GM11168 (cell line): ENCODE data around the gene ZFYVE27.

Experiments used
- in situ Hi-C: fragments of 300-500 bp; cut with MboI; formaldehyde crosslinking; loops from one replicate; pipeline ENCODE4 v1.12.0; 2022; ENCODE audit warnings: low sequenced_read_pairs; ENCODE audit not compliant: unreplicated experiment

Gene ZFYVE27

DNA sequence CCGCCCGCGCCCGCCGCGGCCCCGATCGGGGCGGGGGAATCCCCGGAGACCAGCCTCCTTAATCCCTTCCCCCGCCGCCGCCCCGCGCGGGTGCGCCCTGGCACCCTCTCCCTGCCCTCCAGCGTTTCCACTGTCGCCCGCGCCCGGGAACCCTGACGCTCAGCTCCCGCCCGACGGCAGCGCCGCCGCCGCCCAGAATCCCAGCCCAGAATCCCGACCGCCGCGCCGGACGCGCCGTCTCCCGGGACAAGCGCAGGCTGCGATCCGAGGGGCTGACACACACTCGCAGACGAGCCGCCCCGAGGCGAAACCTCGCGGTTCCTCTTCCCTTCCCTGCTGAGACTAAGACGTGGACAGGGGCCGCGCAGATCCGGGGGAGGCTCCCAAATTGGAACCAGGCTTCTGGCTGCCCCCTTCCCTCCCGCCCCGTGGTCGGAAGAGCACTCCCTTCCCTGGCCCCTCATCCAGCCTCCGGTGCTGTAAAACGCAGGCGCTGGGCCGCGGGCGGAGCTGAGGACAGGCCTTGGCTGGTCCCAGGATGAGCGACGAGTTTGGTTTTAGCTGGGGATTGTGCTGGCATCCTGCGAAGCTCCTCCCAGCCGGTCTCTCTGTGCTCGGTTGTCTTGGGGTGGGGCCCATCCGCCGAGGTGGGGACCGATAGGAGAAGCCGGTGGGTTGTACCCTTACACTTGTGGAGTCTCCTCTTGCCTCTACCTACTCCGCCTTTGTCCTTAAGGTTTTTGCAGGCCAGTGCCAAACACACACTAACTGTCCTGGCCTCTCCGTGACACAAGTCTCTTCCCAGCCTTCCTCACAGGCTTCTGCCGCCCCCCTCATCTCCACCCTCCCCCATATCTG is 22.3 kb upstream of the ZFYVE27 start:
- in situ Hi-C loops: no loop called here

- in situ Hi-C loops: no loop called here
Measured at GRCh38 chr10:97715259-97715874, 21.6 kb upstream of the ZFYVE27 start.

DNA sequence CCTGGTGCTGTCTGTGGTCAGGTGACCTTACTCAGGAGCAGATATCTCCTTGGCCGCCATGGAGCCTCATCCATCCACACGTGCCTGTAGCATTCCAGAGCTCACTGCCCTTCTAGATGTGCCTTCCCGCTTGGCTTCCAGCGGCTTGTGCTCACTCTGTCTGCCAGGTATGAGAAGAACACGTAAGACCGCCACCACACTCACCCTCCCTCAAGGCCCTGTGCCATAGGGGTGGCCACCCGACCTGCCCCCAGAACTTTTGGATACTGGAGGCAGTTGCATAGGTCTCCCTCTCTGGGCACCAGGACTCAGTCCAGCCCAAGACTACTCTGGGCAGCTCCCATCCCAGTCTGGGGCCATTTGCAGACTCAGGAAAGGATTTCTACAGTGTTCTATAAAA is 19.3 kb upstream of the ZFYVE27 start:
- in situ Hi-C loops: no loop called here

DNA sequence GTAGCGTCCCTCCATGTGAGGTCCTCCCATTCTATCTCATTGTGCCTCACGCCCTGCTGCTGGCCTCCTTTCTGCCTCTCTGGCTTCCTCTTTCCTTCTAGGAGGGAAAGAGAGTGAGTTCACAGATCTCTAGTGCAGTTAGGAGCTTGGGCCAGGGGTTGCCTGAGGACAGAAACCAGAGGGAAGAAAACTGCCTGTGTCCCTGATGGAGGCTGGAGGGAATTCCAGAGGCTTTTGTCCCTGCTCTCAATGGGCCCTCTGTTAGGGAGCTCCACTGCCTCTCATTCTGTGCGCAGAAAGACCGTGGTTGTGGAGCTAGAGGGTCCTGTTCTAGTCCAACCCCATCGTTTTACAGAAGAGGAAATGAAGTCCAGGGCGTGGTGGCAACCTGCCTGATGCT is 18.8 kb upstream of the ZFYVE27 start:
- in situ Hi-C loops: no loop called here

GRCh38 chr10:97718659-97719142 is 18.2 kb upstream of the ZFYVE27 start:
- in situ Hi-C loops: no loop called here

GRCh38 chr10:97719602-97720001 is 17.3 kb upstream of the ZFYVE27 start:
- in situ Hi-C loops: no loop called here

GRCh38 chr10:97721871-97722780 is 14.8 kb upstream of the ZFYVE27 start:
- in situ Hi-C loops: no loop called here

- in situ Hi-C loops: no loop called here
Measured at GRCh38 chr10:97723001-97723400, 13.9 kb upstream of the ZFYVE27 start.

GRCh38 chr10:97724341-97724941 is 12.5 kb upstream of the ZFYVE27 start:
- in situ Hi-C loops: no loop called here

- in situ Hi-C loops: no loop called here
Measured at GRCh38 chr10:97726636-97727178, 10.2 kb upstream of the ZFYVE27 start.

- in situ Hi-C loops: no loop called here
Measured at GRCh38 chr10:97729014-97729413, 7.9 kb upstream of the ZFYVE27 start.

DNA sequence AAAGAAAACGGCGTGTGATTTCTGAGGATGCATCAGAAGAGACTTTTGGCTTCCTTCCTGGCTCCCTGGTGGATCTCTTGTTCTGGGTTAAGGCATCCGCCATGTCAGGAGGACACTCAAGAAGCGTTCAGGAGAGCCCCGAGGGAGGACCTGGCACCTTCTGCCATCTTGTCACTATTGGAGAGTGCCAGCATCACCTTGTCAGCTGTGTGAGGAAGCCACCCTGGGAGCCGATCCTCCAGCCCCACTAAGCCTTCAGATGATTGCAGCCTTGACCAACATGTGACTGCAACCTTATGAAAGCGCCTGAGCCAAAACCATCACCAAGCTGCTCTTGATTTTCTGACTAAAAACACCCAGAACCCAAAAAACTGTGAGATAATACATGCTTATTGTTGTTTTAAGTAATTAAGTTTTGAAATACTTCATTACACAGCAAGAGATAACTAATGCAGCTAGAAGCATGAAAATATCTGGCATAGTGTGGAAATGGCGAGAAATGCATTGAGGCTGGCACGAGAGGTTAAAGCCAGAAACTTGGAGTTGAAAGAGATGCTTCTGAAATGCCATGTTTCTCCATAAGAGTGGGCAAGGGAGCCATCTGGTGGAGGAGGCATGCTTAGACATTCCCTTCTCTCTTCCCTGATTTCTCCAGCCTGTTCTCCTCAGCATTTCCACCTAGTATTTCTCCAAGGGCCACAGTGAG is 5.4 kb upstream of the ZFYVE27 start:
- in situ Hi-C loops: no loop called here

DNA sequence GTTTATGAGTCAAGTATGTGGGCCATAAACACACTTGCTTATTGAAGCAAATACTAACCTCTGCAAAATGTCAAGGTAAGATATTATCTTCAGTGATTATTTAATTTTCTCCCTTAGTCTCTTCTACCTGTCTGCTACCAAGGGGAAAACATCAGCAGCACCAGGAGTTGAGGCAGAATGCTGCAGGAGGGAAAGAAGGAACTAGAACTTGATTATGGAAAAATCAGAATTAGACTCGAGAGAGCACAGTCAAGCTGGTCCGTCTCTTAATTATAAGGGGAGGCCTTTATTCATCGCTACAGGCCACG is 4.9 kb upstream of the ZFYVE27 start:
- in situ Hi-C loops: no loop called here

GRCh38 chr10:97733256-97733655 is 3.7 kb upstream of the ZFYVE27 start:
- in situ Hi-C loops: no loop called here

GRCh38 chr10:97734021-97734420 is 2.9 kb upstream of the ZFYVE27 start:
- in situ Hi-C loops: no loop called here

DNA sequence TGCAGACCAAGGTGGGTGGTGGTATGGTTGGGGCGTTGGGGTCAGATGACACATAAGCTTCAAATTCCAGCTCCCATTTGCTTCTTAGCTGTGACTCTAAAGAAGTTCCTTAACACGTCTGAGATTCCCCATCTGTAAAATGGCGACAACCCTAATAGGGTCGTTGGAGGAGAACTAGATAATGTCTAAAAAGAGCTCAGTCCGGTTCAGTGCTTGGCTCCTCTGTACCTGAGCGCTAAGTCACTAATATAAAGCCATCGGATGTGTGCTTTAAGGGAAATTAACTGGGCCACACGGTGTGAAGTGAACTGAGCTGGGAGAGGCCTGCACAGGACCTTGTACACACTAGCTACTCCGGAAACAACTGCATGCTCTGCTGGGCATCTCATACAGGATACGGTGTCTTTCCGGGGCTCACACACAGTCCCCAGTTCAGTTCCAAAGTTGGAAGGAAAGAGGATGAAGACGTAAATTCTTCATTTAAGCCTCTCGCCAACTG is 476 bp upstream of the ZFYVE27 start:
- in situ Hi-C loops: no loop called here

- in situ Hi-C loops: no loop called here
Measured at GRCh38 chr10:97737770-97738265, 890 bp downstream of the ZFYVE27 start.

GRCh38 chr10:97738616-97739015 is 1.7 kb downstream of the ZFYVE27 start:
- in situ Hi-C loops: no loop called here

GRCh38 chr10:97740613-97741012 is 3.7 kb downstream of the ZFYVE27 start:
- in situ Hi-C loops: no loop called here
